Measurements from ENCODE around the gene ARMC9.

The ARMC9 gene

DNA sequence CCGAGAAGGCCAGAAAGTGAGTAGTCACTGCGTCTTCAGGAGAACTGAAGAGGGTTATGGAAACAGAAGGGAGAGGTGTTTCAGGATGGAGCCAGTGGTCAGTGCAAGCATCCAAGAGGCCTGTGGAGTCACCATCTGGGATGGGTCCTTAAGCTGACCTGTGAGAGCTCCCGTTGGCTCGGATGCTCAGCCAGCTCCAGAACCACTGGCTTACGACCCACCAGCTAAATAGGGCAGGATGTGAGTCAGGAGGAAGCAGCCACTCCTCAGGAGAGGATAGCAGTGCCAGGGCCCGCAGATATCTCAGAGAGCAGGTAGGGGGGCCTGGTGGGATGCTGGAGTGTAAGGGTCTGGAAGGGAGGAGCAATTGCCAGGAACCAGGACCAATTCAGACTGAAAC, 134.0 kb downstream of the ARMC9 start (continued):
- TF ChIP-seq, protein P1, sequence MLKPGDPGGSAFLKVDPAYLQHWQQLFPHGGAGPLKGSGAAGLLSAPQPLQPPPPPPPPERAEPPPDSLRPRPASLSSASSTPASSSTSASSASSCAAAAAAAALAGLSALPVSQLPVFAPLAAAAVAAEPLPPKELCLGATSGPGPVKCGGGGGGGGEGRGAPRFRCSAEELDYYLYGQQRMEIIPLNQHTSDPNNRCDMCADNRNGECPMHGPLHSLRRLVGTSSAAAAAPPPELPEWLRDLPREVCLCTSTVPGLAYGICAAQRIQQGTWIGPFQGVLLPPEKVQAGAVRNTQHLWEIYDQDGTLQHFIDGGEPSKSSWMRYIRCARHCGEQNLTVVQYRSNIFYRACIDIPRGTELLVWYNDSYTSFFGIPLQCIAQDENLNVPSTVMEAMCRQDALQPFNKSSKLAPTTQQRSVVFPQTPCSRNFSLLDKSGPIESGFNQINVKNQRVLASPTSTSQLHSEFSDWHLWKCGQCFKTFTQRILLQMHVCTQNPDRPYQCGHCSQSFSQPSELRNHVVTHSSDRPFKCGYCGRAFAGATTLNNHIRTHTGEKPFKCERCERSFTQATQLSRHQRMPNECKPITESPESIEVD (tag by site-specific recombination; IDR thresholded peaks at IDR 0.05) = no peak
- TF ChIP-seq ZNF416 (tag by site-specific recombination; IDR thresholded peaks at IDR 0.05) (no peak), ZNF366 (tag by site-specific recombination; conservative IDR thresholded peaks at IDR 0.05) (no peak), YY1 (tag by site-specific recombination; IDR thresholded peaks at IDR 0.05) (no peak)
- TF ChIP-seq, protein P2, sequence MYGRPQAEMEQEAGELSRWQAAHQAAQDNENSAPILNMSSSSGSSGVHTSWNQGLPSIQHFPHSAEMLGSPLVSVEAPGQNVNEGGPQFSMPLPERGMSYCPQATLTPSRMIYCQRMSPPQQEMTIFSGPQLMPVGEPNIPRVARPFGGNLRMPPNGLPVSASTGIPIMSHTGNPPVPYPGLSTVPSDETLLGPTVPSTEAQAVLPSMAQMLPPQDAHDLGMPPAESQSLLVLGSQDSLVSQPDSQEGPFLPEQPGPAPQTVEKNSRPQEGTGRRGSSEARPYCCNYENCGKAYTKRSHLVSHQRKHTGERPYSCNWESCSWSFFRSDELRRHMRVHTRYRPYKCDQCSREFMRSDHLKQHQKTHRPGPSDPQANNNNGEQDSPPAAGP (tag by site-specific recombination; IDR thresholded peaks at IDR 0.05) = no peak

DNA sequence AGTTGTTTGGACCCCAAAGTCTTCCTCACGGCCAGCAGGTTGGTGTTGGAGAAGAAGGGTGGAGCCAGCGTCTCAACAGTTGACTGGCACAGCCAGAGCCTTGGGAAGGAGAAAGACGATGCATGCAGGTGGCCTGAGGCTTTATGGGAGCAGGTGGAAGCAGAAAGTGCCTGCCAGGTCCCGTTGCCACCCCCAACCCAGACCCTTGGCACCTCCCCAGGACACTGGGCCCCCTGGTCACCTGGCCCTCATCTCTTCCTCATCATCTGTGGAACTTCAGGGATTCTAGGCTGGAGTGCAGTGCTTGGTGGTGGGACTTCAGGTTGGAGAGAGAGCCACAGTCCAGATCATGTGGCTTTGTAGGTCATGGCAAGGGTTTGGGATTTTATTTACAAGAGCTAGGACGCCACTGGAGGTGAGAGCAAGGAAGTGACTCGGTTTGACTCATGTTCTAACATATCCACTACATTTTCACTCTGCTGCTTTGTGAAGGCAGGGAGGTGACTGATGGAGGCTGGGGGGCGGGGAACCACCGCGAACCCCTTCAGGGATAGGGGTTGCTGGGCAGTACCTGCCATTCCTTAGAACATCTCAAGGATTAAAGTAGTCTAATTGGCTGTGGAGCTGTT, 134.6 kb downstream of the ARMC9 start:
- CTCF ChIA-PET = interaction anchor here (0.5 kb wide), 1 partner anchor 27 kb away, joined by 5 read pairs; no protein-coding TSS in a partner anchor
- Histone ChIP-seq H3K4me1 (ENCODE audit: control insufficient read depth, insufficient read depth, low read length) (no peaks in the 10 kb centered on the region), H3K36me3 (ENCODE audit: control insufficient read depth in 2 of 2, insufficient read depth in 1 of 2, low read length in 2 of 2) (peaks cover 0 to 27% of the 10 kb centered on the region in 2 experiments; a peak in 1 of 3 replicates), H3K4me3 (ENCODE audit: low read depth, low read length) (no peak overlapping the region), H3K9me3 (ENCODE audit: control insufficient read depth, insufficient read depth, low read depth, low read length) (no peaks in the 10 kb centered on the region), H3K27ac (ENCODE audit: extremely low read depth, low read depth, low read length) (no peak overlapping the region)
- POLR2A ChIA-PET = no interaction called here
- no peak for TF ChIP-seq ZBTB1 (tag by site-specific recombination; IDR thresholded peaks at IDR 0.05)
- TF ChIP-seq, protein P3, sequence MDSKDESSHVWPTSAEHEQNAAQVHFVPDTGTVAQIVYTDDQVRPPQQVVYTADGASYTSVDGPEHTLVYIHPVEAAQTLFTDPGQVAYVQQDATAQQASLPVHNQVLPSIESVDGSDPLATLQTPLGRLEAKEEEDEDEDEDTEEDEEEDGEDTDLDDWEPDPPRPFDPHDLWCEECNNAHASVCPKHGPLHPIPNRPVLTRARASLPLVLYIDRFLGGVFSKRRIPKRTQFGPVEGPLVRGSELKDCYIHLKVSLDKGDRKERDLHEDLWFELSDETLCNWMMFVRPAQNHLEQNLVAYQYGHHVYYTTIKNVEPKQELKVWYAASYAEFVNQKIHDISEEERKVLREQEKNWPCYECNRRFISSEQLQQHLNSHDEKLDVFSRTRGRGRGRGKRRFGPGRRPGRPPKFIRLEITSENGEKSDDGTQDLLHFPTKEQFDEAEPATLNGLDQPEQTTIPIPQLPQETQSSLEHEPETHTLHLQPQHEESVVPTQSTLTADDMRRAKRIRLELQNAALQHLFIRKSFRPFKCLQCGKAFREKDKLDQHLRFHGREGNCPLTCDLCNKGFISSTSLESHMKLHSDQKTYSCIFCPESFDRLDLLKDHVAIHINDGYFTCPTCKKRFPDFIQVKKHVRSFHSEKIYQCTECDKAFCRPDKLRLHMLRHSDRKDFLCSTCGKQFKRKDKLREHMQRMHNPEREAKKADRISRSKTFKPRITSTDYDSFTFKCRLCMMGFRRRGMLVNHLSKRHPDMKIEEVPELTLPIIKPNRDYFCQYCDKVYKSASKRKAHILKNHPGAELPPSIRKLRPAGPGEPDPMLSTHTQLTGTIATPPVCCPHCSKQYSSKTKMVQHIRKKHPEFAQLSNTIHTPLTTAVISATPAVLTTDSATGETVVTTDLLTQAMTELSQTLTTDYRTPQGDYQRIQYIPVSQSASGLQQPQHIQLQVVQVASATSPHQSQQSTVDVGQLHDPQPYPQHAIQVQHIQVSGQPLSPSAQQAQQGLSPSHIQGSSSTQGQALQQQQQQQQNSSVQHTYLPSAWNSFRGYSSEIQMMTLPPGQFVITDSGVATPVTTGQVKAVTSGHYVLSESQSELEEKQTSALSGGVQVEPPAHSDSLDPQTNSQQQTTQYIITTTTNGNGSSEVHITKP (tag by site-specific recombination; IDR thresholded peaks at IDR 0.05) = no peak
- no peak for TF ChIP-seq ZBTB20 (tag by site-specific recombination; IDR thresholded peaks at IDR 0.05)
- TF ChIP-seq, protein P4, sequence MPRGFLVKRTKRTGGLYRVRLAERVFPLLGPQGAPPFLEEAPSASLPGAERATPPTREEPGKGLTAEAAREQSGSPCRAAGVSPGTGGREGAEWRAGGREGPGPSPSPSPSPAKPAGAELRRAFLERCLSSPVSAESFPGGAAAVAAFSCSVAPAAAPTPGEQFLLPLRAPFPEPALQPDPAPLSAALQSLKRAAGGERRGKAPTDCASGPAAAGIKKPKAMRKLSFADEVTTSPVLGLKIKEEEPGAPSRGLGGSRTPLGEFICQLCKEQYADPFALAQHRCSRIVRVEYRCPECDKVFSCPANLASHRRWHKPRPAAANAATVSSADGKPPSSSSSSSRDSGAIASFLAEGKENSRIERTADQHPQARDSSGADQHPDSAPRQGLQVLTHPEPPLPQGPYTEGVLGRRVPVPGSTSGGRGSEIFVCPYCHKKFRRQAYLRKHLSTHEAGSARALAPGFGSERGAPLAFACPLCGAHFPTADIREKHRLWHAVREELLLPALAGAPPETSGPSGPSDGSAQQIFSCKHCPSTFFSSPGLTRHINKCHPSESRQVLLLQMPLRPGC (tag by site-specific recombination; IDR thresholded peaks at IDR 0.05) = no peak
- no peak for TF ChIP-seq SCRT1 (tag by site-specific recombination; IDR thresholded peaks at IDR 0.05; ENCODE audit: borderline replicate concordance)
- TF ChIP-seq, protein P1 (tag by site-specific recombination; IDR thresholded peaks at IDR 0.05) = no peak
- TF ChIP-seq WT1 (tag by site-specific recombination; IDR thresholded peaks at IDR 0.05) = no peak
- no peak for TF ChIP-seq ZBTB8A (tag by site-specific recombination; IDR thresholded peaks at IDR 0.05)
- TF ChIP-seq ZNF626 (tag by site-specific recombination; IDR thresholded peaks at IDR 0.05) = no peak
- TF ChIP-seq, protein P5, sequence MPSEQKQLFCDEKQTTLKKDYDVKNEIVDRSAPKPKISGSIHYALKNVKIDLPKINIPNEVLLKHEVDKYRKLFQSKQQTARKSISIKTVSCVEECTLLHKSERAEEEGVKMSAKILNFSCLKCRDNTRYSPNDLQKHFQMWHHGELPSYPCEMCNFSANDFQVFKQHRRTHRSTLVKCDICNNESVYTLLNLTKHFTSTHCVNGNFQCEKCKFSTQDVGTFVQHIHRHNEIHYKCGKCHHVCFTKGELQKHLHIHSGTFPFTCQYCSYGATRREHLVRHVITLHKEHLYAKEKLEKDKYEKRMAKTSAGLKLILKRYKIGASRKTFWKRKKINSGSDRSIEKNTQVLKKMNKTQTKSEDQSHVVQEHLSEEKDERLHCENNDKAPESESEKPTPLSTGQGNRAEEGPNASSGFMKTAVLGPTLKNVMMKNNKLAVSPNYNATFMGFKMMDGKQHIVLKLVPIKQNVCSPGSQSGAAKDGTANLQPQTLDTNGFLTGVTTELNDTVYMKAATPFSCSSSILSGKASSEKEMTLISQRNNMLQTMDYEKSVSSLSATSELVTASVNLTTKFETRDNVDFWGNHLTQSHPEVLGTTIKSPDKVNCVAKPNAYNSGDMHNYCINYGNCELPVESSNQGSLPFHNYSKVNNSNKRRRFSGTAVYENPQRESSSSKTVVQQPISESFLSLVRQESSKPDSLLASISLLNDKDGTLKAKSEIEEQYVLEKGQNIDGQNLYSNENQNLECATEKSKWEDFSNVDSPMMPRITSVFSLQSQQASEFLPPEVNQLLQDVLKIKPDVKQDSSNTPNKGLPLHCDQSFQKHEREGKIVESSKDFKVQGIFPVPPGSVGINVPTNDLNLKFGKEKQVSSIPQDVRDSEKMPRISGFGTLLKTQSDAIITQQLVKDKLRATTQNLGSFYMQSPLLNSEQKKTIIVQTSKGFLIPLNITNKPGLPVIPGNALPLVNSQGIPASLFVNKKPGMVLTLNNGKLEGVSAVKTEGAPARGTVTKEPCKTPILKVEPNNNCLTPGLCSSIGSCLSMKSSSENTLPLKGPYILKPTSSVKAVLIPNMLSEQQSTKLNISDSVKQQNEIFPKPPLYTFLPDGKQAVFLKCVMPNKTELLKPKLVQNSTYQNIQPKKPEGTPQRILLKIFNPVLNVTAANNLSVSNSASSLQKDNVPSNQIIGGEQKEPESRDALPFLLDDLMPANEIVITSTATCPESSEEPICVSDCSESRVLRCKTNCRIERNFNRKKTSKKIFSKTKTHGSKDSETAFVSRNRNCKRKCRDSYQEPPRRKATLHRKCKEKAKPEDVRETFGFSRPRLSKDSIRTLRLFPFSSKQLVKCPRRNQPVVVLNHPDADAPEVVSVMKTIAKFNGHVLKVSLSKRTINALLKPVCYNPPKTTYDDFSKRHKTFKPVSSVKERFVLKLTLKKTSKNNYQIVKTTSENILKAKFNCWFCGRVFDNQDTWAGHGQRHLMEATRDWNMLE (tag by site-specific recombination; conservative IDR thresholded peaks at IDR 0.05; ENCODE audit: low read depth) = no peak
- no peak for TF ChIP-seq ZNF549 (tag by site-specific recombination; IDR thresholded peaks at IDR 0.05)
- TF ChIP-seq ZBTB48 (tag by site-specific recombination; IDR thresholded peaks at IDR 0.05) = no peak
- no peak for TF ChIP-seq ZNF529 (tag by site-specific recombination; IDR thresholded peaks at IDR 0.05; ENCODE audit: insufficient replicate concordance)
- no peak for TF ChIP-seq ZNF670 (tag by site-specific recombination; IDR thresholded peaks at IDR 0.05; ENCODE audit: low read depth)
- TF ChIP-seq ZNF677 (tag by site-specific recombination; IDR thresholded peaks at IDR 0.05) = no peak
